ENCODE data around the gene GRIP1.

GRIP1 gene

GRCh38 chr12:66329941-66330340 lies 348.9 kb downstream of the GRIP1 start:
- no peak overlapping the region for H3K4me3 ChIP-seq (replicated peaks; ENCODE audit: insufficient read depth, low read length)
- H3K27ac ChIP-seq (replicated peaks), result no peak overlapping the region
- TF ChIP-seq SPI1 (IDR thresholded peaks at IDR 0.05; ENCODE audit: borderline replicate concordance, low read depth), result no peak
- TF ChIP-seq REST (IDR thresholded peaks at IDR 0.05; ENCODE audit: insufficient replicate concordance, low read depth), result no peak
- no peak for TF ChIP-seq GABPA (IDR thresholded peaks at IDR 0.05; ENCODE audit: low read depth)
- TF ChIP-seq CTCF (IDR thresholded peaks at IDR 0.05; ENCODE audit: insufficient read depth, low read length), result no peak
- TF ChIP-seq POLR2AphosphoS5 (IDR thresholded peaks at IDR 0.05; ENCODE audit: low read depth), result no peak
- DNase-seq (ENCODE audit: low read depth in 1 of 2, low spot score in 1 of 2), result no peak
- H3K27me3 ChIP-seq (ENCODE audit: insufficient read depth, poor library complexity, severe bottlenecking), result no peaks in the 10 kb centered on the region

- DNase-seq (ENCODE audit: low read depth in 1 of 2, low spot score in 1 of 2), result no peak
- TF ChIP-seq SPI1 (IDR thresholded peaks at IDR 0.05; ENCODE audit: borderline replicate concordance, low read depth), result no peak
- no peak for TF ChIP-seq POLR2AphosphoS5 (IDR thresholded peaks at IDR 0.05; ENCODE audit: low read depth)
- TF ChIP-seq REST (IDR thresholded peaks at IDR 0.05; ENCODE audit: insufficient replicate concordance, low read depth), result no peak
- TF ChIP-seq GABPA (IDR thresholded peaks at IDR 0.05; ENCODE audit: low read depth), result no peak
- no peak for TF ChIP-seq CTCF (IDR thresholded peaks at IDR 0.05; ENCODE audit: insufficient read depth, low read length)
- Histone ChIP-seq H3K27ac (replicated peaks) (no peak overlapping the region), H3K4me3 (replicated peaks; ENCODE audit: insufficient read depth, low read length) (no peak overlapping the region), H3K27me3 (ENCODE audit: insufficient read depth, poor library complexity, severe bottlenecking) (no peaks in the 10 kb centered on the region)
Measured at GRCh38 chr12:66323017-66323416, 355.9 kb downstream of the GRIP1 start.

GRCh38 chr12:66321435-66321834 lies 357.4 kb downstream of the GRIP1 start:
- H3K4me3 ChIP-seq (replicated peaks; ENCODE audit: insufficient read depth, low read length), result no peak overlapping the region
- no peak for TF ChIP-seq REST (IDR thresholded peaks at IDR 0.05; ENCODE audit: insufficient replicate concordance, low read depth)
- no peak for TF ChIP-seq CTCF (IDR thresholded peaks at IDR 0.05; ENCODE audit: insufficient read depth, low read length)
- no peak for TF ChIP-seq GABPA (IDR thresholded peaks at IDR 0.05; ENCODE audit: low read depth)
- TF ChIP-seq POLR2AphosphoS5 (IDR thresholded peaks at IDR 0.05; ENCODE audit: low read depth), result no peak
- TF ChIP-seq SPI1 (IDR thresholded peaks at IDR 0.05; ENCODE audit: borderline replicate concordance, low read depth), result peak; percentile 26; the same call in 1 of the 2 replicates
- H3K27me3 ChIP-seq (ENCODE audit: insufficient read depth, poor library complexity, severe bottlenecking), result no peaks in the 10 kb centered on the region
- no peak overlapping the region for H3K27ac ChIP-seq (replicated peaks)
- DNase-seq (ENCODE audit: low read depth in 1 of 2, low spot score in 1 of 2), result no peak
